IPS-15b (cell line): ENCODE measurements around the gene NEDD9.

Source experiments
- H3K27me3 ChIP-seq: one replicate; pipeline ENCODE4 v1.6.1; 2013; ENCODE audit warnings: low read length; ENCODE audit not compliant: control insufficient read depth, insufficient read depth
- H3K36me3 ChIP-seq: one replicate; pipeline ENCODE4 v1.6.1; 2013; ENCODE audit warnings: low read length; ENCODE audit not compliant: control insufficient read depth, insufficient read depth
- H3K4me1 ChIP-seq: one replicate; pipeline ENCODE4 v1.6.1; 2013; ENCODE audit warnings: mild to moderate bottlenecking, low read length; ENCODE audit not compliant: control insufficient read depth, insufficient read depth
- H3K4me3 ChIP-seq: one replicate; pipeline ENCODE4 v1.5.1; 2013; ENCODE audit warnings: low read depth, low read length
- H3K9ac ChIP-seq: one replicate; pipeline ENCODE4 v1.6.1; 2013; ENCODE audit warnings: low read depth, mild to moderate bottlenecking, low read length
- H3K9me3 ChIP-seq: one replicate; pipeline ENCODE4 v1.6.1; 2013; ENCODE audit warnings: mild to moderate bottlenecking, low read length; ENCODE audit not compliant: control insufficient read depth, insufficient read depth

NEDD9 gene

DNA sequence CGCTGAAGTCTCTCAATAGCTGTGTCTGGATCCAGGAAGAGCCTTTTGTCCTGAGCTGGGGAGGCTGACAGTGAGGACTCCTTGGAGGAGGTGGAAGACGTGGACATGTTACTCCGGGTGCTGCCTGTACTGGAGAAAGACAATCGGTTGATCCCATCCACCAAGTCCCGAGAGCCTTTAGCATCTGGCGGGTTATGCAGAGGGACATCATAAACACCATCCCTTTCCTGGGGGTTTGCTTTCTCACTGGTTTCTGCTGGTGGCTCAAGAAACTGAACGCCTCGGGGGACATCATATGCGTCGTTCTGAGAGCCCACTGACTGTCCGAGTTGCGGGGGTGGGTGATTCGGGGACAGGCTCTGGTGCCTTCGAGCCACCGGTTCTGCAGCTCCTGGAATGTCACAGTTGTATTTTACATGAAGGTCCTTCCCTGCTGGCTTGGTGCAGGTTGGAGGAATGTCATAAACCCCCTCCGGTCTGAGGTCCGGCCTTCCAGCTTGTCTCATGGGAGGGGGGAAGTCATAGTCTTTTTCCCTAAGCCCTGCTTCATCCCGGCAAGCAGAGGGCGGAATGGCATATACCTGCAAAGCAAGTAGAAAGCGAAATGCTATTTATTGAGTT lies 41.7 kb downstream of the NEDD9 start:
- no peaks in the 10 kb centered on the region for H3K9me3 ChIP-seq
- H3K4me3 ChIP-seq, result no peak overlapping the region
- no peaks in the 10 kb centered on the region for H3K27me3 ChIP-seq
- peaks cover 4% of the 10 kb centered on the region for H3K36me3 ChIP-seq
- peaks cover 12% of the 10 kb centered on the region for H3K4me1 ChIP-seq
- H3K9ac ChIP-seq, result no peak overlapping the region

DNA sequence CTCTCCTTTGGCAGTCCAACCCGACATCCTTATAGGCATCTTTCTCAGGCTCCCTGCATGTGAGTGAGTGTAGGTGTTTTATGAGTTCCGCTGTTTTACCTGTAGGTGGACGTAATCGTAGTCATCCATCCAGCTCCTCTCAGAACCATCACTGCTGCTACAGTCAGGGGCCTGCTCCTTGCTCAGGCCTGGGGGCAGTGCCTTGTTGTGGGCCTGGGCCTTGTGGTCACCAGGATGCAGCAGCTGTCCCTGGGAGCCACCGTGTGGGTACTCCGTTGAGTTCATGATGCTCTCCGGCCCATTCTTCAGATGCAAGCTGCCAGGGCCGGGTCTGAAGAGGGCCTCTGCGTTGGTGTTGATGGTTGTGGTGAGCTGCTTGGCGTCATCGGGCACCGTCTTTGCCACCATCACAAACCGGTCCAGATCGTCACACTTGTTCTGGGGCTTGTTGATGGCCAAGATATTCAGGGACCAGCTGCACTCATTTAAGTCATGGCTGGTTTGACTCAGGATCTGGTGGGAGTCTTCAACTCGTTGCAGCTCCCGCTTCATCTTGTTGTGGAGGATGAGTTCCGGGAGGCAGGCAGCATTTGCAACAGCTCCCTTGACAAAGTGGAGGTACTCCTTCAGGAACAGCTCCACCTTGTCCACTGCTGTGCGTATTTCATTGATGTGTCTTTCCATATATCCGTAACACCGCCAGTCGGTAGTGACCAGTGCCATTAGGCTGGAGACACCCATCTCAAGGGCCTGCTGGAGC lies 42.4 kb downstream of the NEDD9 start:
- H3K4me3 ChIP-seq, result no peak overlapping the region
- H3K27me3 ChIP-seq, result no peaks in the 10 kb centered on the region
- no peak overlapping the region for H3K9ac ChIP-seq
- H3K9me3 ChIP-seq, result no peaks in the 10 kb centered on the region
- H3K4me1 ChIP-seq, result peaks cover 8% of the 10 kb centered on the region
- peaks cover 4% of the 10 kb centered on the region for H3K36me3 ChIP-seq

DNA sequence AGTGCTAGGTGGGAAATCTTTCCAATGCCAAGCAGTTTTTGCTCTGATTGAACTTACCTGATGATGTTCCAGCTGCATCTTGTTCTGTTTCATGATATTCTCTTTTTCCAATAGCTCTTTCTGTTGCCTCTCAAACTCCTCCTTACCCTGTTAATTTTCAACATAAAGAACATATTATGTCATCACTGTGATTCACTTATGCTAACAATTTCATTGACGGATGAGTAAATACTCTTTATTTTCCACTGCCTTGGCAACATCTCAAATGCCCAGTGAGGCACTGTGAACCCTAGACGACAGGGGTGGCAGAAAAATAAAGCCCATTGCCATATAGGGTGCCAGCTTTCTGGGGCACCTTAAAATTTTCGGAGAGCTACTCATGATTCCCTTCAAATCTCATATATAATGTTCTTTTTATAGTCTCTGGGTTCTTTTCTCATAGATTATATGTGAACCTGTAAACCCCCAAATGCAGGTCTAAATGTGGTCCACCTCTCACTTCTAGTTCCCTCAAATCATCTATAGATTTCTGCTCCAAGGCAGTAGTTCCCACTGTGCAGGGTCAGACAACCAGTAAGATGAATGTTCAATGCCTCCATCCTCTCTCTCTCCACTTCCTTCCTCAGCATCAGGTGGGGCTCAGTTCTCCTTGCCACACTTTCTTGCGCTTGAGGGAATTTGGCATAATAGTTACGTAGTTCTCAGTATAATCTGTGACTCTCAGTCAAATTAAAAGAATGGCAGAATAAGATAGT lies 44.1 kb downstream of the NEDD9 start:
- Histone ChIP-seq H3K36me3 (peaks cover 4% of the 10 kb centered on the region), H3K4me3 (no peak overlapping the region), H3K4me1 (no peaks in the 10 kb centered on the region), H3K27me3 (no peaks in the 10 kb centered on the region), H3K9me3 (no peaks in the 10 kb centered on the region), H3K9ac (no peak overlapping the region)

DNA sequence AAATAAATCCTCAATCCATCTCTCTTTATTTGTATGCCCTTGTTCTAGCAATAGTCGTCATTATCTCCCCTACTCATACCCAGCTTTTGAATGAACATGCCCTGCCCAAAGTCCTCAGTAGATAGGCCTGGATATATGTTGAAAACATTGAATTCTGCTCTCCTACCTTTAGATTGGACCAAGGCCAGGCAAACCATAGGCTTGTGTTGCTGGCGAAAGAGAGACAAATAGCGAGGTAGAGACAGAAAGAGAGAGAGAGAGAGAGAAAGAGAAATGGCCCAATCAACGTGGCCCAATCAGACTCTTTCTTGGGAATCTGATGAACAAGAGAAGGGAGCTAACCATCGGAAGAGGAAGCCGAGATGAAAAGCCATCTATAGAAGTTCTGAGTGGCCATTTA lies 45.2 kb downstream of the NEDD9 start:
- Histone ChIP-seq H3K9ac (no peak overlapping the region), H3K9me3 (no peaks in the 10 kb centered on the region), H3K27me3 (no peaks in the 10 kb centered on the region), H3K36me3 (peaks cover 4% of the 10 kb centered on the region), H3K4me1 (no peaks in the 10 kb centered on the region), H3K4me3 (no peak overlapping the region)

DNA sequence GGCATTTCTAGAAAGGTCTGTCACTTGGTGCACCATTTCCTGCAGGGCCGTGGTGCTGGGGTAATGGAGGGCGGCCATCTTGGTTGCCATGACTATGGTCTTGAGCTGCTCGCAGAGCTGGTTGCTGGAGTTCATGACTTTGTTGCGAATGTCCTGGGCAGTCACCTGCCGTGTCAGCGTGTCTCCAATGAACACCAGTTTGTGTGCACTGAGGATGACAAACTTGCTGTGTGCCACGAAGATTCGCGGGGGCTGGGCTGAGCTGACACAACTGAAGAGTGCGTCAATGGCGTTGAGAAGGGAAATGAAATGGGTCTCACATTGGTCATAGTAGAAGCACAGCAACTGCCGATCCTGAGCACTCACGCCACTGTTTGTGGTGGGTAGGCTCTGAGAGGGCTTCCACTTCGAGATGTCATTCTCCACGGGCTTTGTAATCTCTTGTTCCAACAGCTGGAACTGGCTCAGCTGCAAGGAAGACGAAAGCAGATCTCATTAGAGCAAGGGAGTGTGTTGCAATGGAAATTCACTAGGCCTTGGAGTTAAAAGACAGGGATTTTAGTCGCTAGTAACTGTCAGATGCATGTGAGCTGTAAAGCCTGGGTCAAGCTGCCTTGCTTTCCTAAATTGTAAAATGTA lies 47.1 kb downstream of the NEDD9 start:
- no peaks in the 10 kb centered on the region for H3K9me3 ChIP-seq
- no peaks in the 10 kb centered on the region for H3K4me1 ChIP-seq
- H3K27me3 ChIP-seq, result no peaks in the 10 kb centered on the region
- no peak overlapping the region for H3K4me3 ChIP-seq
- H3K9ac ChIP-seq, result no peak overlapping the region
- H3K36me3 ChIP-seq, result peaks cover 2% of the 10 kb centered on the region

DNA sequence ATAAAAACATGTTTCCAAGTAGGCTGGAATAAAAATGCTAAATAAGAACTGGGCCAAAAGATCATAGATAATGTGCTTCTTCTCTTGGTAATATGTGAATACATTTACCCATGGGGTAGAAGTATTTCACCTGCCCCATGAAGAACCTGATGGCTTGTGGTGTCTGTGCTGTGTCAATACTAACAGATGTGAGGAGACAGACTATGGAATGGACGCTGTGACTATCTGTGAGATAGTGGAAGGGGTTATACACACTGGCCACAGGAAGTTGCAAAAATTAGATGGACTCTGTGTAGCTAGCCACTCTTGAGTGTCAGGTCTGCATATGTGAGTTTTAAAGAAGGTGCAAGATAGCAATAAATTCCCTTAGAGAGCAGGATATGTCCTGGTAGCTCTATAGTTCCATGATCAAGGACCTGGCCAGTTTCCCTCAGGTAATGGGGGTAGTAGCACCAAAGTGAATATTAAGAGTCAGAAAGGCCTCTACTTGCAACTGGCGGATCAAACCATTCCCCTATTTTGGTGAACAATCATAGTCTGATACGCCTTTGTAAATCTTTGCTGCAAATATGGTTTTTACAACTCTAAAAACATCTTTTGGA lies 48.6 kb downstream of the NEDD9 start:
- Histone ChIP-seq H3K4me3 (no peak overlapping the region), H3K9me3 (no peaks in the 10 kb centered on the region), H3K9ac (no peak overlapping the region), H3K27me3 (no peaks in the 10 kb centered on the region), H3K4me1 (no peaks in the 10 kb centered on the region), H3K36me3 (no peaks in the 10 kb centered on the region)

DNA sequence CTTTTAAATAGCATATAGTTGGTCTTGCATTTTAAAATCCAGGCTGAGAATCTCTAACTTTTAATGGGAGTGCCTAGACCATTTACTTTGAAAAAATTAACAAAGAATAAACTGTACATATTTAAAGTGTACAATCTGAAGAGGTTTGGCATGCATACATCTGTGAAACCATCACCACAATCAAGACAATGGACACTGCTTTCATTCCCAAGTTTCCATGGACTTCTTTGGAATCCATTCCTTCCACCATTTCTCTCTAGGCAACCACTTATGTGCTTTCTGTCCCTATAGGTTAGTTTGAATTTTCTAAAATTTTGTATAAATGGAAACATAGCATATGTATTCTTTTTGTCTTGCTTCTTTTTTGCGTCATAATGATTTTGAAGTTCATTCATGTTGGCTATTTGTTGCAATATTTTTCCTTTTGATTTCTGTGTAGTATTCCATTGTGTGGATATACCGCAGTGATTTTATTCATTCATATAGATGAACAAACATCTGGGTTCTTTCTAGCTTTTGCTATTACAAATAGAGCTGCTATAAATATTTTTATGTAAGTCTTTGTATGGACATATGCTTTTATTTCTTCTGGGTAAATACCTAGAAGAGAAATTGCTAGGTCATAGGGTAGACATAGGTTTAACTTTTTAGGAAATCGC lies 50.9 kb downstream of the NEDD9 start:
- Histone ChIP-seq H3K36me3 (no peaks in the 10 kb centered on the region), H3K4me3 (no peak overlapping the region), H3K9me3 (no peaks in the 10 kb centered on the region), H3K4me1 (no peaks in the 10 kb centered on the region), H3K27me3 (no peaks in the 10 kb centered on the region), H3K9ac (no peak overlapping the region)

DNA sequence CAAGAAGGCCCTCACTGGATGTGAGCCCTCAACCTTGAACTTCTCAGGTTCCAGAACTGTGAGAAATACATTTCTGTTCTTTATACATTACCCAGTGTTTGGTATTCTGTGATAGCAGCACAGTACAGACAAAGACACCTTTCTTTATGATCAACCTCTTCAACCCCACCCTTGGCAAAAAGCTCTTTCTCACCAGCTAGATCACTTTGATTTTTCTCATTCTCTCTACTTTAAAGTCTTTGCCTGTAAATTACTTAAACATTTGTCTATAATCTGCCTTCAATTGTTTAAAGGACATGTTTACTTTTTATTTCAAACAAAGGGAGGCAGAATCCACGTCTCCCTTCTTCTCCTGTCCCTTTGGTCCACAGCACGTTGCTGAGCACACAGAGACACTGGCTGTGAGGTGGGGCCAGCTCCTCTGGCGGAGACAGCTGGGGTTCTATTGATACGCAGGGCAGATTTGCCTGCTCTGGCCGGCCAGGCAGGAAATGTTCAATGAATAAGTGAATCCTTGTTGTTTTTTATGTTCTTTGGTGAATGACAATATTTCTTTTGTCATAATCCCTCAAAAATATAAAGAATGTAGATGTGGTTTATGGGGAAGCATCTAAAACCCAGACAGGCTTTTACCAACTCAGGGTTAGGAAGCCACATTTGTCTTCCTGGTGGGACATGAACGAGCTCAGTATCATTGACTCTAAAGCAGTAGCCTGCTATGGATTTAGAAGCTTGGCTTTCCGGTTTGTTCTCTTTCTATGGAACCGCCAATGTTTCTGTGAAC lies 52.9 kb downstream of the NEDD9 start:
- Histone ChIP-seq H3K4me3 (no peak overlapping the region), H3K9ac (no peak overlapping the region), H3K4me1 (no peaks in the 10 kb centered on the region), H3K27me3 (no peaks in the 10 kb centered on the region), H3K36me3 (no peaks in the 10 kb centered on the region), H3K9me3 (no peaks in the 10 kb centered on the region)

DNA sequence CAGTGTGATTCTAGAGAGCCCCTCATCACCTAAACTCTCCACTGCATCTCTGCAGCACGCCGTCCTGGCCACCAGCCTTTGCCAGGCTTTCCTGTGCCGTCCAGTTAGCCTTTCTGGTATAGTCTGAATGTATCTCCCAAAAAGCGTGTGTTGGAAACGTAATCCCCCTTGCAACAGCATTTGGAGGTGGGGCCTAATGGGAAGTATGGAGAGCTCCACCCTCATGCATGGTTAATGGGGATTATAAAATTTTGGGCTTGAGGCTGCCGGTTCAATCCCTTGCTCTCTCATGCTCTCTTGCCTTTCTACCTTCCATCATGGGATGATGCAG lies 53.4 kb downstream of the NEDD9 start:
- no peaks in the 10 kb centered on the region for H3K4me1 ChIP-seq
- no peaks in the 10 kb centered on the region for H3K9me3 ChIP-seq
- no peak overlapping the region for H3K9ac ChIP-seq
- no peak overlapping the region for H3K4me3 ChIP-seq
- no peaks in the 10 kb centered on the region for H3K36me3 ChIP-seq
- no peaks in the 10 kb centered on the region for H3K27me3 ChIP-seq

DNA sequence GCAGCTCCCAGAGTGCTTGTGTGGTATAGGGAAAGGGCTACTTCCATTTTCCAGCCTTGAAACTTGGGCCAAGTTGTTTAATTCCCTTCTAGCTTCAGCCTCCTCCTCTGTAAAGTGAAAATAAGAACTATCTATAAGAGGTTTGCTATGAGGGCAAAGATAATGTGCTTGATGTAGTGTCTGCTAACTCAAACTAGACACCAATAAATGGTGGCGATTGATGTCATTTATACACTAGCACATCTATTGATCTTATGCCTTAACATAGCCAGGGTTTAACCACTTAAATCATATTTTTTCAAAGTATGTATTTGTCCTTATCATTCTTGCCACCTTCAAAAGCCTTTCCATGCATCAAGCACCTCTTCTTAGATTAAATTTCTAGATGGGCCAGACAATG lies 55.2 kb downstream of the NEDD9 start:
- H3K27me3 ChIP-seq, result no peaks in the 10 kb centered on the region
- H3K9ac ChIP-seq, result no peak overlapping the region
- no peak overlapping the region for H3K4me3 ChIP-seq
- peaks cover 8% of the 10 kb centered on the region for H3K4me1 ChIP-seq
- no peaks in the 10 kb centered on the region for H3K9me3 ChIP-seq
- no peaks in the 10 kb centered on the region for H3K36me3 ChIP-seq

DNA sequence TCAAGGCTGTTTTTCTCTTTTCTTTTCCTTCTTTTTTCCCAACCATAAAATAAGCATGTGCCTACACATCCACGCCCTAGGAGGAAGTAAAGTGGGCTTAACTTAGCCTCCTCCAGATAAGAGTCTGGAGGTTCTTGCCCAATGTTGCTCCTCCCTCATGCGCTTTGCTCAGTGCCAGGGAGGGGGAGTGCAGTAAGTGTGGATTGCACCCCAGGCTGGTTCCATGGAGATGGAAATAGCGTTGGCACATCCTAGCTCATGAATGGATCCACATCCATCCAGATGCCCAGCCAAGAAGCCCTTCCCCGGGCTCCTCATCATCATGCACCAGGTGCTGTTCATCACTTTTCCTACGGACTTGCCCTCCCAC lies 58.2 kb downstream of the NEDD9 start:
- no peaks in the 10 kb centered on the region for H3K36me3 ChIP-seq
- H3K27me3 ChIP-seq, result no peaks in the 10 kb centered on the region
- no peak overlapping the region for H3K9ac ChIP-seq
- H3K4me3 ChIP-seq, result no peak overlapping the region
- no peaks in the 10 kb centered on the region for H3K9me3 ChIP-seq
- H3K4me1 ChIP-seq, result peaks cover 8% of the 10 kb centered on the region
